Measurements from ENCODE around the gene UPK3BL2.
A peak's percentile ranks its signal among the peaks of the same experiment; 100 is the strongest.
"Not testable (repeated sequence)": the region's sequence is repeated elsewhere in the genome, so short reads cannot be mapped to it uniquely, and the experiment has no call there.

Gene UPK3BL2

DNA sequence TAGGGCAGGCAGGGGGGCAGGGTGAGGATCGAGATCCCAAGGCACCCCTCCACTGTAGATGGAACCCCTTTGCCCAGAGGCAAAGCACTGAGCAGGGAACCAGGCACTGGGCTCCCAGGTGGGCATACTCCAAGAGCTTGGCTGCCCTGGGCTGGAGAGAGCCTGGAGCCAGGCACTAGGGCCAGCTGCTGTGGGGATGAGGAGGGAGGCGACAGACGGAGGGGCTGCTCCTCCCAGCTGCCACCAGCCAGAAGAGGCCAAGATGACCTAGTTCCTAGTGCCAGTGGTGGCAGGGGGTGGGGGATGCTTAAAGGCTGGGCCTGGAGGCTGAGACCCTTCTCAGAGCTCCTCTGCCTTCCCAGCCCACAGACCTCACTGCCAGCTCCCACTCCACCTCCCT, 27.6 kb downstream of the UPK3BL2 start:
- H3K9me3 ChIP-seq (ENCODE audit: low read depth, low read length); H3K27ac ChIP-seq; H3K36me3 ChIP-seq (ENCODE audit: insufficient read depth, low read length); H3K9ac ChIP-seq (ENCODE audit: insufficient read length); DNase-seq (ENCODE audit: low read depth, low spot score); H3K4me3 ChIP-seq: not testable (repeated sequence)

DNA sequence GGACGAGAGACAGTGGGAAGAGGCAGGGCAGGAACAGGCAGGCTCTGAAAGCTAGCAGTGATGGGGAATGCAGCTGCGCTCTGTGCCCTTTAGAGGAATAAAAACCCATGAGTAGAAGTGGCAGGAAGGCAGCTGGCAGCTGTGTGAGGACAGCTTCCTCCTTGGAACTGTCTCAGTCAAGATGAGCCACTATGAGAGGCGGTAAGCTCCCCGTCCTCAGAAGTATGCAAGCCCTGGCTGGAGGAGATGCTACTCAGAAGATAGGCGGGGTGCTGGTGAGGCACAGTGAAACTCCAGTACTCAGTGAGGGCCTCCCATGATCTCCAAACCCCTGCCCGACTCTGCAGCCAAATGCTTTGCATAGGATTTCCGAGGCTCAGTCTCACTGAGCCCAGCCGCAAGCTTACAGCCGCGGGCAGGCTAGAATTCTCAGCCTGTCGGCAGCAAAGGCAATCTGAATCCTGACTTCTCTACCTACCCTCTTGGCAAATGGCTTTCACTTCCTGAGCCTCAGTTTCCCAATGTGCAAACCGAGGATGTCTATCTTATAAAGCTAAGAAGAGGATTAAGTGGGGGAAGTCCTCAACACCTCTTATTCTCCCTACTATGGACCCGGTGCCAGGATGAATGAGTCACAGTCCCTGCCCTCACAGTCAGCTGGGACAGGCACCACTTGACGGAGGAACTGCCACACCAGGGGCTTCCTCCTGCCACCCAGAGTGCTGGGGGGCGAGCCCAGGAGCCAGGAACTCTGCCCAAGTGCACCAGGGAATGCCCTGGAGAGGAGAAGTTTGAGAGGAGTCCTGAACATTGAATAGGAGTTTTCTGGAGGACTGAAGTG, 28.4 kb downstream of the UPK3BL2 start:
- not testable (repeated sequence) for H3K27ac ChIP-seq; H3K36me3 ChIP-seq (ENCODE audit: insufficient read depth, low read length); H3K9ac ChIP-seq (ENCODE audit: insufficient read length); H3K4me3 ChIP-seq; H3K9me3 ChIP-seq (ENCODE audit: low read depth, low read length); DNase-seq (ENCODE audit: low read depth, low spot score)

DNA sequence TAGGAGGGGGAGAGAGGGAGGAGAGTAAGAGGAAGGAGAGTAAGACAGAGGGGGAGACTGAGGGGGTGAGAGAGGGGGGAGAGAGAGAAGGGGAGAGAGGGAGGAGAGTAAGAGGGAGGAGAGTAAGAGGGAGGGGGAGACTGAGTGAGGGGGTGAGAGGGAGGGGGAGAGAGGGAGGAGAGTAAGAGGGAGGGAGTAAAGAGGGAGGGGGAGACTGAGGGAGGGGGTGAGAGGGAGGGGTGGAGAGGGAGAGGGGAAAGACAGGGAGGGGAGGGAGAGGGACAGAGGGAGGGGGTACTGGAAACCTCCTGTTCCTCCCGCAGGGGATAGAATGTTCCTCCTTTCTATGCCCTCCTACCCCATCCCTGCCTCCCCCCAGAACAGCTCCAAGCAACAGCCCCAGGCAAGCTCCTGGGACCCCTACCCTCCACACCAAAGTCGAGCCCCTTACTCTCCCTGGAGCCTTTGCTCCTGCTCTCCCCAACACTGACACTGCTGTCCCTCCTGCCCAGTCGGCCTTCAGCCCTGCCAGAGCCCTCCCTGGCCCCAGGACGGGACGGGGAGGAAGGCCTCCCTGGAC, 30.8 kb downstream of the UPK3BL2 start:
- H3K9me3 ChIP-seq (ENCODE audit: low read depth, low read length); H3K36me3 ChIP-seq (ENCODE audit: insufficient read depth, low read length); H3K27ac ChIP-seq; H3K9ac ChIP-seq (ENCODE audit: insufficient read length): not testable (repeated sequence)
- peak; percentile 74 for DNase-seq (ENCODE audit: low read depth, low spot score)
- H3K4me3 ChIP-seq = peak overlapping the region; percentile 33

DNA sequence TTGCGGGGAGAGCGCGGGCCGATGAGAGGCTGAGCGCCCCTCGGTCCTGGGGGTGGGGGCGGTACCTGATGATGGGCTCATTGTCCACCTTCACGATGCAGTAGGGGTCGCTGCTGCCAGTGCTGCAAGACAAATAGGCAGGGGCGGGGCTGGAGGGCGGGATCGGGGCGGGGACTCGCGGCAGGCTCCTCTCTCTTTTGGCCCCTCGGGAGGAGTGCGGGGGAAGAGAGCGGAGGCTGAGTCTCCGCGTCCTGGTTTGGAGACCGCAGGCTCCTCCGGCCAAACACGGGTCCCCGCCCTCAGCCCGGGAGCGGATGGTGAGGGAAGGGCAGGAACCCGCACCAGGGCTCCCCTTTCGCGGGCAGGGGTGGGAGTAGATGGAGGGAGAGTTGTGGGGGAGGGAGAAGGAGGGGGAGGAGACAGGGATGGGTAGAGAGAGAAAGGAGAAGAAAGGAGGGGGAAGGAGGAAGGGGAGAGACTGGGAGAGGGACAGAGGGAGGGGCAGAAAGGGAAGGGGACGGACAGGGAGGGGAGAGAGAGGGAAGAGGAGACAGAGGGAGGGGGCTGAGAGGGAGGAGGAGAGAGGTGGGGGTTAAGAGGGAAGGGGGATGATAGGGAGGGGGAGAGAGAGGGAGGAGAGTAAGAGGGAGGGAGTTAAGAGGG, 31.5 kb downstream of the UPK3BL2 start:
- not testable (repeated sequence) for H3K4me3 ChIP-seq; H3K36me3 ChIP-seq (ENCODE audit: insufficient read depth, low read length); H3K9me3 ChIP-seq (ENCODE audit: low read depth, low read length); H3K9ac ChIP-seq (ENCODE audit: insufficient read length); DNase-seq (ENCODE audit: low read depth, low spot score); H3K27ac ChIP-seq

DNA sequence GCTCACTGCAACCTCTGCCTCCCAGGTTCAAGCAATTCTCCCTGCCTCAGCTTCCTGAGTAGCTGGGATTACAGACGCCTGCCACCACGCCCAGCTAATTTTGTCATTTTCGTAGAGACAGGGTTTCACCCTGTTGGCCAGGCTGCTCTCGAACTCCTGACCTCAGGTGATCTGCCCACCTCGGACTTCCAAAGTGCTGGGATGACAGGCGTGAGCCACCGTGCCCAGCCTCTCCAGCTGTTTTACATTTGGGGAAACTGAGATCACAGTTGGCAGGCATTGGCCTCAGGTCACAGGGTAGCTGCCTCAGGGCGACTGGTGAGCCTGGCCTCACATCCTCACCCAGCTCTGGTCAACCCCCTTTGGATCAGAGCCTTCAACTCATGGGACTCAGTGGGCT, 32.9 kb downstream of the UPK3BL2 start:
- H3K27ac ChIP-seq; H3K36me3 ChIP-seq (ENCODE audit: insufficient read depth, low read length); H3K4me3 ChIP-seq; H3K9me3 ChIP-seq (ENCODE audit: low read depth, low read length); DNase-seq (ENCODE audit: low read depth, low spot score); H3K9ac ChIP-seq (ENCODE audit: insufficient read length): not testable (repeated sequence)

DNA sequence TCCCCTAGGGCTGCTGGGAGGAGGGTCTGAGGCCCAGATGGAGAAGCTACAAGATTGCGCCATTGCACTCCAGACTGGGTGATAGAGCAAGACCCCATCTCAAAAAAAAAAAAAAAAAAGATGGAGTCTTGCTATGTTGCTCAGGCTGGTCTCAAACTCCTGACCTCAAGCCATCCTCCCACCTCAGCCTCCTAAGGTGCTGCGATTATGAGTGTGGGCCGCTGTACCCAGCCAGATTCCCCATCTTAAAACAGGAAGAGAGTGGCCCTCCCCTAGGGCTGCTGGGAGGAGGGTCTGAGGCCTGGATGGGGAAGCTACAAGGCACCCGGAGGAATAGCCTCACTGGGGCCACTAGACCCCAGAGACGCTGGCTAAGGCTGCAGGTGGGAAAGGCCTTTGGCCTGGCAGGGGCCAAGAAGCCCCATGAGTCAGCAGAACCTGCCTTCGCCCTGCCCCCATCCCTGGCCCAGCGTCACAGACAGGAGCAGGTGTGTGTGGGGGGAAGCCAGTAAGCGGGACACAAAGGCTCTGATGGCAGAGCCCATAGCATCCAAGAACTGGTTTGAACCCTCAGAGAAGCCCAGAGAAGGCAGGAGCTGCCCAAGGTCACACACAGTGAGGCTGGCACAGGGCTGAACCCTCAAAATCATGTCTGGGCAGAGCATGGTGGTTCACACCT, 35.9 kb downstream of the UPK3BL2 start:
- not testable (repeated sequence) for H3K9ac ChIP-seq (ENCODE audit: insufficient read length); H3K36me3 ChIP-seq (ENCODE audit: insufficient read depth, low read length); H3K4me3 ChIP-seq; DNase-seq (ENCODE audit: low read depth, low spot score); H3K9me3 ChIP-seq (ENCODE audit: low read depth, low read length); H3K27ac ChIP-seq

DNA sequence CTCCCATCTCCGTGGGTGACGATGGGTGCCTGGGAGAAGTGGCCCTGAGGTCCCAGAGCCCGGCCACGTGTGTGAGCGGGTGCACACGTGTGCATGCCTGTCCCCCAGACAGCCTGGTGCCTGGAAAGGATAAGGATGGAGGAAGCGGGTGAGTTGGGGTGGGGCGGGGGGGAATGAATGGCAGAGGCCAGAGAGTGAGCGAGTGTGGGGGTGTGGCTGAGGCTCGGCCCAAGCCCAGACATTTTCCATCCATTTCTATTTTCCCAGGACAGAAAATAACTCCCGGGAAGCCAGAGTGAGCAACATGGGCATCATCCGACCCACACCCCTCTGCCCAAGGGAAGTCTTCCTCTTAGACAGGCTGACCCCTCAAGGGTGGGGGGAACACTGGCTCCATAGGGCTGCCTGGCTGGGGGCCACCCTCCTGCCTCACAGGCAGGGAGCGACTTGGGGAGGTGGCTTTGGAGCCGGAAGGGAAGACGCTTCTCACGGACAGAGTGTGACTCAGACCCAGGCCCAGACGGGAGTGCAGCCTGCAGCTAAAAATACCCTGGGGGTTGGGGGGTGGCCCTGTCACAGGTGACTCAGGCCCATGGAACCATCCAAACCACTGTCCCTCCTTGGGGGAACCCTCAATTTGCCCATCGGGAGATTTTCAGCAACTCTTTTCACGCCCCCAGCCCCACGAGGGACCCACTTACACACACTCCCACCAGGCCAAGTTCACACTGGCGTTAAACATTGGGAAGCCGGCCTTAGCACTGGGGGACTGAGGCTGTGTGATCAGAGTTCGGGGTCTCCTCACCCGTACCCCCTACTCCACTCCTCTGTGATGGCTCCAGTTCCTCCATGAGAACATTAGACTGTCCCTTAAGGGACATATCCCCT, 38.0 kb downstream of the UPK3BL2 start:
- not testable (repeated sequence) for DNase-seq (ENCODE audit: low read depth, low spot score); H3K36me3 ChIP-seq (ENCODE audit: insufficient read depth, low read length); H3K9ac ChIP-seq (ENCODE audit: insufficient read length); H3K9me3 ChIP-seq (ENCODE audit: low read depth, low read length); H3K27ac ChIP-seq; H3K4me3 ChIP-seq

DNA sequence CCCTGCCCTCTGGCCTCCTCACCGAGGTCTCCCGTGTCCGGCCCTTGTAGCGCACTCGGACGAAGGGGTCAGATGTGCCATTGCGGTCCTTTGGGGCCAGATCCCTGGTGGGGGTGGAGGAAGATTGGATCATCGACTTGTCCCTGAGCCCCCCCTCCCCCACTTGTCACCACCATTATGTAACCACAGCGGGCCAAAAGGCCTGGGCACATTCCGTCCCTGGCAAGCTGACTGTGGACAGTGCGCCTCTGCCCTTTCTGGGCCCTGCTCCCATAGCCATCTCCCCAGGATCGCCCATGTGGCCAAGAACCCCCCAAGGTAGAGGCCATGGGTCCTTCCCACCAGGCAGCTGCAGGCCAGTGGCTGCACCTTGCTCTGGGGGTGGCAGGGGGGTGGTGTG, 40.4 kb downstream of the UPK3BL2 start:
- not testable (repeated sequence) for H3K27ac ChIP-seq; DNase-seq (ENCODE audit: low read depth, low spot score); H3K36me3 ChIP-seq (ENCODE audit: insufficient read depth, low read length); H3K9me3 ChIP-seq (ENCODE audit: low read depth, low read length); H3K9ac ChIP-seq (ENCODE audit: insufficient read length); H3K4me3 ChIP-seq

DNA sequence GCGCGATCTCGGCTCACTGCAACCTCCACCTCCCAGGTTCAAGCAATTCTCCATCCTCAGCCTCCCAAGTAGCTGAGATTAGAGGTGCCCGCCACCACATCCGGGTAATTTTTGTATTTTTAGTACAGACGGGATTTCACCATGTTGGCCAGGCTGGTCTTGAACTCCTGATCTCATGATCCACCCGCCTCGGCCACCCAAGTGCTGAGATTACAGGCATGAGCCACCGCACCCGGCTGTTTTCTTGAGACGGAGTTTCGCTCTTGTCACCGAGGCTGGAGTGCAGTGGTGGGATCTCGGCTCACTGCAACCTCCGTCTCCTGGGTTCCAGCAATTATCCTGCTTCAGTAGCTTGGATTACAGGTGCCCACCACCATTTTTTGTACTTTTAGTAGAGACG, 45.2 kb downstream of the UPK3BL2 start:
- H3K27ac ChIP-seq; H3K36me3 ChIP-seq (ENCODE audit: insufficient read depth, low read length); H3K9me3 ChIP-seq (ENCODE audit: low read depth, low read length); DNase-seq (ENCODE audit: low read depth, low spot score); H3K4me3 ChIP-seq; H3K9ac ChIP-seq (ENCODE audit: insufficient read length): not testable (repeated sequence)

DNA sequence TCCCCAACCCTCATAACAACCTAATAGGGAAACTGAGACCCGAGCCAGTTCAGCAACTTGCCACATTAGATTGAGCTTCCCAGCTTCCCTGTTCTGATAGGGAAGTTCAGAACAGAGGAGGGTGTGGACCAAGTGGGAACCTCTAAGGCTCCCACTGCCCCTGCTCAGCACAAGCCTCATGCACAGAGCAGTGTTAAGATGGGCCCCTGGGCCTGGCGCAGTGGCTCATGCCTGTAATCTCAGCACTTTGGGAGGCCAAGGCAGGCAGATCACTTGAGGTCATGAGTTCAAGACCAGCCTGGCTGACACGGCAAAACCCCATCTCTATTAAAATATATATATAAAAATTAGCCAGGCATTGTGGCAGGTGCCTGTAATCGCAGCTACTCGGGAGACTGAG, 46.2 kb downstream of the UPK3BL2 start:
- not testable (repeated sequence) for H3K27ac ChIP-seq; H3K4me3 ChIP-seq; H3K9me3 ChIP-seq (ENCODE audit: low read depth, low read length); DNase-seq (ENCODE audit: low read depth, low spot score); H3K36me3 ChIP-seq (ENCODE audit: insufficient read depth, low read length); H3K9ac ChIP-seq (ENCODE audit: insufficient read length)

DNA sequence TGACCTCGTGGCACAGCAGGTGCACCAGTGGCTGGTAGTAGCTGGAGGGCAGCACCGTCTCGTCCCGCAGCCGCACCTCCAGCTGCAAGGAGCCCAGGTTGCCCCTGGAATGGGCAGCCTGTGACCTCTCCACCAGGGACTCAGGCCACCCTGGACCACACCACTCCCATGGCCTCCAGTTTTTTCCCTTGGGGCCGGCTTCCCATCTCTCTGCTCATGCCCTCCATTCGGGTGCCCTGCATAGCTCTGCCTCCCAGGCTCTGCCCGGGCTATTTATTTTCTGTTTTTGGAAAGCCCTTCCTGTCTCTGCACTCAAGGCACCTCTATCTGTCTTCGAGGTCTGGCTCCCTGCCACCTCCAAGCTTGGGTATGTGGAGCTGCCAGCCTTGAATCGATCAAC, 46.6 kb downstream of the UPK3BL2 start:
- H3K4me3 ChIP-seq; DNase-seq (ENCODE audit: low read depth, low spot score); H3K9ac ChIP-seq (ENCODE audit: insufficient read length); H3K9me3 ChIP-seq (ENCODE audit: low read depth, low read length); H3K36me3 ChIP-seq (ENCODE audit: insufficient read depth, low read length); H3K27ac ChIP-seq: not testable (repeated sequence)

DNA sequence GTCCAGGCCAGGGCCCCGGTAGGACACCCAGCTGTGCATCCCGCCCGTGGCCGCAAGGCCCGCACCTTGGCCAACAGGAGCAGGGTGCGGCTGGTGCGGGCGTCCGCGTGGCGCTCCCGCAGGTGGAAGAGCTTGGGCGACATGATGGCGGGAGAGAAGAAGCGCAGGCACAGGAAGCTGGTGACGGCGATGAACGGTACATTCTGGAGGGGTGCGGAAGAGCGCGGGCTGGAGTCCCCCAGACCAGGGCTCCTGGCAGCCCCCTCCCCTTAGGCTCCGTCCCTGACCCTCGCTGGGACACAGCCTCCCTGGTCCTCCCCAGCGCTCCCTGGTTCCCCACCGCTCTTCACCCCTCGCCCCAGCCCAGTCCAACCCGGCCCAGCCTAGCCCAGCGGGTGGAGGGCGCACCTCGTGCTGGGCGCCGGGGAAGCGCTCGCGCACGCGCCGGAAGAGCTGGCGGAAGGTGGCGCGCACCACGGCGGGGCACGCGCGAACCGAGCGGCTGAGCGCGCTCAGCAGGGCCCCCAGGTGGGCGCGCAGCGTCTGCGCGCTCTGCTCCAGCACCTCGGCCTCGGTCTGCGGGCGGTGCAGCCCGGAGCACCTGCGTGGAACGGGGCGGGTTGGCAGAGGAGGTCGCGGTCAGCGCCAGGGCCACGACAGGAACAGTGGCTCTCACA, 48.9 kb downstream of the UPK3BL2 start:
- H3K9ac ChIP-seq (ENCODE audit: insufficient read length); H3K9me3 ChIP-seq (ENCODE audit: low read depth, low read length); H3K4me3 ChIP-seq; DNase-seq (ENCODE audit: low read depth, low spot score); H3K27ac ChIP-seq; H3K36me3 ChIP-seq (ENCODE audit: insufficient read depth, low read length): not testable (repeated sequence)

DNA sequence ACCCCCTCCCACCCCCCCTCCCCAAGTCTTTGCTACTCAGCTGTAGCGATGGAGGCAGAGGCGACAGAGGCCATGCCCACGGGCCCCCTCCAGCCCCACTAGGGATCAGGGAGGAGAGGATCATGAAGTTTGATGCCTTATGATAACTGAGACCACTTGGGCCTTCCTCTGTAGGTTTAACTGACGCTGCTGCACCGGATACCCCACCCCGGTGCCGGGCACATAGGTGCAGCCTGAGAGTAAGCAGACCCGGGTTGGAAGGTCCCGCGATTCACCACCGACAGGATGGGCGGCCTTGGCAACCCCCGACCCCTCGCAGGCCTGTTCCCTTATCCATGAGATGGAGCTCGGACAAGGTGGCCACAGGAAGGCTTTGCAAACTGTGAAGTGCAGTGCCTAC, 49.5 kb downstream of the UPK3BL2 start:
- H3K9ac ChIP-seq (ENCODE audit: insufficient read length) = not testable (repeated sequence)

More for the DNA sequence above, 49.5 kb downstream of the UPK3BL2 start:
- not testable (repeated sequence) for H3K4me3 ChIP-seq; DNase-seq (ENCODE audit: low read depth, low spot score); H3K36me3 ChIP-seq (ENCODE audit: insufficient read depth, low read length); H3K27ac ChIP-seq; H3K9me3 ChIP-seq (ENCODE audit: low read depth, low read length)
